Effector memory CD4-positive, alpha-beta T cell (primary cell): Measurements from ENCODE around the gene RIT1.
"Not testable (repeated sequence)": the region's sequence is repeated elsewhere in the genome, so short reads cannot be mapped to it uniquely, and the experiment has no call there.

ENCODE experiments used
- DNase-seq, 3 donors: peaks; one replicate each; pipeline ENCODE4 v3.0.0-alpha.2; 2020
- H3K27ac ChIP-seq: 2 replicates; pipeline ENCODE4 v1.7.0; 2013; ENCODE audit warnings: mild to moderate bottlenecking, low read length, moderate library complexity; ENCODE audit not compliant: insufficient read depth, poor library complexity, severe bottlenecking
- H3K27me3 ChIP-seq: replicated peaks from 2 replicates; pipeline ENCODE4 v1.7.0; 2013; ENCODE audit warnings: mild to moderate bottlenecking, low read length; ENCODE audit not compliant: insufficient read depth, control insufficient read depth, poor library complexity, severe bottlenecking
- H3K36me3 ChIP-seq: 2 replicates; pipeline ENCODE4 v1.7.0; 2013; ENCODE audit warnings: mild to moderate bottlenecking, low read length, moderate library complexity; ENCODE audit not compliant: control insufficient read depth, insufficient read depth
- H3K4me1 ChIP-seq: 2 replicates; pipeline ENCODE4 v1.7.0; 2013; ENCODE audit warnings: low read length, mild to moderate bottlenecking; ENCODE audit not compliant: control insufficient read depth, insufficient read depth, poor library complexity, severe bottlenecking
- H3K4me3 ChIP-seq: 2 replicates; pipeline ENCODE4 v1.7.0; 2013; ENCODE audit warnings: low read length, low read depth, mild to moderate bottlenecking; ENCODE audit not compliant: insufficient read depth, poor library complexity, severe bottlenecking
- H3K9me3 ChIP-seq: 2 replicates; pipeline ENCODE4 v1.7.0; 2013; ENCODE audit warnings: mild to moderate bottlenecking, low read length, moderate library complexity; ENCODE audit not compliant: control insufficient read depth

Gene RIT1

GRCh38 chr1:155933591-155934096 is 22.5 kb upstream of the RIT1 start:
- peaks cover 32% of the 10 kb centered on the region for H3K36me3 ChIP-seq
- no peaks in the 10 kb centered on the region for H3K9me3 ChIP-seq
- no peak for DNase-seq
- H3K4me1 ChIP-seq = peaks cover 33% of the 10 kb centered on the region
- peak overlapping the region; percentile 77 for H3K4me3 ChIP-seq
- no peaks in the 10 kb centered on the region for H3K27me3 ChIP-seq
- peak overlapping the region; percentile 93 for H3K27ac ChIP-seq

GRCh38 chr1:155932487-155932886 is 21.3 kb upstream of the RIT1 start:
- no peak for DNase-seq
- no peak overlapping the region for H3K27ac ChIP-seq
- H3K9me3 ChIP-seq = no peaks in the 10 kb centered on the region
- H3K4me3 ChIP-seq = peak overlapping the region; percentile 9
- H3K27me3 ChIP-seq = no peaks in the 10 kb centered on the region
- H3K36me3 ChIP-seq = peaks cover 42% of the 10 kb centered on the region
- H3K4me1 ChIP-seq = peaks cover 33% of the 10 kb centered on the region

GRCh38 chr1:155932081-155932480 is 20.9 kb upstream of the RIT1 start:
- H3K27ac ChIP-seq = peak overlapping the region; percentile 6
- no peak overlapping the region for H3K4me3 ChIP-seq
- no peak for DNase-seq
- H3K9me3 ChIP-seq = no peaks in the 10 kb centered on the region
- H3K27me3 ChIP-seq = no peaks in the 10 kb centered on the region
- peaks cover 33% of the 10 kb centered on the region for H3K4me1 ChIP-seq
- H3K36me3 ChIP-seq = peaks cover 46% of the 10 kb centered on the region

GRCh38 chr1:155931332-155932038 is 20.3 kb upstream of the RIT1 start:
- H3K27ac ChIP-seq = peak overlapping the region; percentile 6
- H3K36me3 ChIP-seq = peaks cover 52% of the 10 kb centered on the region
- H3K4me3 ChIP-seq = no peak overlapping the region
- H3K9me3 ChIP-seq = no peaks in the 10 kb centered on the region
- H3K27me3 ChIP-seq = no peaks in the 10 kb centered on the region
- no peak for DNase-seq
- H3K4me1 ChIP-seq = peaks cover 33% of the 10 kb centered on the region

GRCh38 chr1:155930725-155931124 is 19.6 kb upstream of the RIT1 start:
- Histone ChIP-seq H3K4me1 (peaks cover 33% of the 10 kb centered on the region), H3K36me3 (peaks cover 60% of the 10 kb centered on the region), H3K27ac (peak overlapping the region; percentile 5)
- H3K27me3 ChIP-seq, DNase-seq, H3K9me3 ChIP-seq, H3K4me3 ChIP-seq: not testable (repeated sequence)

GRCh38 chr1:155929057-155929456 is 17.9 kb upstream of the RIT1 start:
- Histone ChIP-seq H3K4me3 (no peak overlapping the region), H3K36me3 (peaks cover 75% of the 10 kb centered on the region), H3K27me3 (no peaks in the 10 kb centered on the region), H3K4me1 (peaks cover 28% of the 10 kb centered on the region), H3K9me3 (no peaks in the 10 kb centered on the region), H3K27ac (no peak overlapping the region)
- DNase-seq = no peak

GRCh38 chr1:155925506-155925905 is 14.4 kb upstream of the RIT1 start:
- no peaks in the 10 kb centered on the region for H3K27me3 ChIP-seq
- H3K4me3 ChIP-seq = no peak overlapping the region
- H3K9me3 ChIP-seq = no peaks in the 10 kb centered on the region
- peaks cover 87% of the 10 kb centered on the region for H3K36me3 ChIP-seq
- no peak overlapping the region for H3K27ac ChIP-seq
- peaks cover 5% of the 10 kb centered on the region for H3K4me1 ChIP-seq
- no peak for DNase-seq

GRCh38 chr1:155920717-155921116 is 9.6 kb upstream of the RIT1 start:
- no peaks in the 10 kb centered on the region for H3K9me3 ChIP-seq
- H3K27ac ChIP-seq = no peak overlapping the region
- DNase-seq = no peak
- no peak overlapping the region for H3K4me3 ChIP-seq
- H3K36me3 ChIP-seq = peaks cover 90% of the 10 kb centered on the region
- no peaks in the 10 kb centered on the region for H3K4me1 ChIP-seq
- H3K27me3 ChIP-seq = no peaks in the 10 kb centered on the region

- Histone ChIP-seq H3K4me3 (no peak overlapping the region), H3K9me3 (no peaks in the 10 kb centered on the region), H3K27me3 (no peaks in the 10 kb centered on the region), H3K27ac (no peak overlapping the region), H3K4me1 (no peaks in the 10 kb centered on the region), H3K36me3 (peaks cover 82% of the 10 kb centered on the region)
- DNase-seq = no peak
These were observed 8.7 kb upstream of the RIT1 start for GRCh38 chr1:155919801-155920200.

- H3K27ac ChIP-seq = no peak overlapping the region
- no peak for DNase-seq
- no peaks in the 10 kb centered on the region for H3K27me3 ChIP-seq
- no peaks in the 10 kb centered on the region for H3K9me3 ChIP-seq
- H3K4me3 ChIP-seq = no peak overlapping the region
- no peaks in the 10 kb centered on the region for H3K4me1 ChIP-seq
- peaks cover 81% of the 10 kb centered on the region for H3K36me3 ChIP-seq
These were observed 7.5 kb upstream of the RIT1 start for GRCh38 chr1:155918660-155919059.
